SU-DHL-6 (cell line): ENCODE results near the gene PTGER3.

Experiments used
- EZH2phosphoT487 ChIP-seq: fragments of 200-600 bp; sonication (generic), shearing (Covaris generic); conservative IDR thresholded peaks from 2 replicates; pipeline ENCODE4 v1.6.1; 2018; ENCODE audit warnings: mild to moderate bottlenecking, antibody characterized with exemption, low read length, moderate library complexity, mixed read lengths
- TF ChIP-seq, protein P1 (sequence below): fragments of 200-600 bp; sonication (generic); IDR thresholded peaks from one replicate; pipeline ENCODE4 v1.5.1; 2017; ENCODE audit warnings: antibody characterized with exemption, mild to moderate bottlenecking, low read length, moderate library complexity; ENCODE audit not compliant: insufficient read depth, poor library complexity, severe bottlenecking

DNA sequence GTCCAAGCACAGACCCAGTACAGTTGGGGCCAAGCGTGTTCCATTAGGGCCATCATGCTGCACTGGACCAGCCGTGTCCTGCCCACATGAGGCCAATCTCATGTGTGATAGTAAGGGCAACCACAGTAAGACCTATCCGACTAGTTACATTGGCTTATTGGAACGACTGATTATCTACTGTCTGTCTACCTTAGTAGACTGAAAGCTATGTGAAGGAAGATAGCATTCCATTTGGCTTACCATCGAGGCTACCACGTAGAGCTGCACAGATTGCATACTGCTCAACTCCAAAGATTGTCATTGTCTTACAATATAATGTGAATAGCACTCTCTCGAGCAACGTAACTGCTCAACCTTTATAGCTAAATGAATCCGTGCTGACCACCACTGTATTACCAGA is 10.6 kb downstream of the PTGER3 start:
- TF ChIP-seq, protein P1, sequence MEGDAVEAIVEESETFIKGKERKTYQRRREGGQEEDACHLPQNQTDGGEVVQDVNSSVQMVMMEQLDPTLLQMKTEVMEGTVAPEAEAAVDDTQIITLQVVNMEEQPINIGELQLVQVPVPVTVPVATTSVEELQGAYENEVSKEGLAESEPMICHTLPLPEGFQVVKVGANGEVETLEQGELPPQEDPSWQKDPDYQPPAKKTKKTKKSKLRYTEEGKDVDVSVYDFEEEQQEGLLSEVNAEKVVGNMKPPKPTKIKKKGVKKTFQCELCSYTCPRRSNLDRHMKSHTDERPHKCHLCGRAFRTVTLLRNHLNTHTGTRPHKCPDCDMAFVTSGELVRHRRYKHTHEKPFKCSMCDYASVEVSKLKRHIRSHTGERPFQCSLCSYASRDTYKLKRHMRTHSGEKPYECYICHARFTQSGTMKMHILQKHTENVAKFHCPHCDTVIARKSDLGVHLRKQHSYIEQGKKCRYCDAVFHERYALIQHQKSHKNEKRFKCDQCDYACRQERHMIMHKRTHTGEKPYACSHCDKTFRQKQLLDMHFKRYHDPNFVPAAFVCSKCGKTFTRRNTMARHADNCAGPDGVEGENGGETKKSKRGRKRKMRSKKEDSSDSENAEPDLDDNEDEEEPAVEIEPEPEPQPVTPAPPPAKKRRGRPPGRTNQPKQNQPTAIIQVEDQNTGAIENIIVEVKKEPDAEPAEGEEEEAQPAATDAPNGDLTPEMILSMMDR: no peak
- no peak for TF ChIP-seq EZH2phosphoT487
